Mesenchymal stem cell (in vitro differentiated cells and primary cell): ENCODE data around the gene HGS.
A peak's percentile ranks its signal among the peaks of the same experiment; 100 is the strongest.

Experiments used
- DNase-seq: peaks from one replicate; pipeline ENCODE4 v3.0.0-alpha.2; 2013
- H2AFZ ChIP-seq: one replicate; pipeline ENCODE4 v1.6.1; 2013; ENCODE audit warnings: low read depth, mild to moderate bottlenecking, control low read depth, inconsistent platforms, low read length, moderate library complexity
- H2AK5ac ChIP-seq: 2 replicates; pipeline ENCODE4 v1.6.1; 2013; ENCODE audit warnings: low read length, moderate library complexity, mild to moderate bottlenecking, inconsistent platforms; ENCODE audit not compliant: severe bottlenecking
- H2BK120ac ChIP-seq: one replicate; pipeline ENCODE4 v1.6.1; 2013; ENCODE audit warnings: low read depth, mild to moderate bottlenecking, inconsistent platforms, low read length, moderate library complexity
- H2BK12ac ChIP-seq, 2 experiments: one replicate each; pipeline ENCODE4 v1.6.1; 2013; ENCODE audit warnings: inconsistent platforms in 2 of 2, low read length in 2 of 2, mild to moderate bottlenecking in 2 of 2, moderate library complexity in 2 of 2, control low read depth in 1 of 2
- H2BK15ac ChIP-seq: one replicate; pipeline ENCODE4 v1.6.1; 2013; ENCODE audit warnings: mild to moderate bottlenecking, low read depth, inconsistent platforms; ENCODE audit not compliant: poor library complexity, severe bottlenecking
- H2BK5ac ChIP-seq: 2 replicates; pipeline ENCODE4 v1.6.1; 2013; ENCODE audit warnings: low read depth, mild to moderate bottlenecking, low read length, control low read depth, inconsistent platforms; ENCODE audit not compliant: poor library complexity, severe bottlenecking
- H3K14ac ChIP-seq, 2 experiments: one replicate each; pipeline ENCODE4 v1.6.1; 2013; ENCODE audit warnings: inconsistent platforms in 2 of 2, low read length in 2 of 2, control low read depth in 1 of 2, mild to moderate bottlenecking in 1 of 2, moderate library complexity in 1 of 2
- H3K18ac ChIP-seq, 2 experiments: one replicate each; pipeline ENCODE4 v1.6.1; 2013; ENCODE audit warnings: inconsistent platforms in 2 of 2, low read length in 2 of 2, control low read depth in 1 of 2, low read depth in 1 of 2, mild to moderate bottlenecking in 1 of 2
- H3K23ac ChIP-seq, 2 experiments: one replicate each; pipeline ENCODE4 v1.6.1; 2013; ENCODE audit warnings: inconsistent platforms in 2 of 2, low read length in 2 of 2, mild to moderate bottlenecking in 2 of 2, moderate library complexity in 2 of 2, control low read depth in 1 of 2
- H3K27ac ChIP-seq: 2 replicates; pipeline ENCODE4 v1.5.1; 2013; ENCODE audit warnings: mild to moderate bottlenecking, moderate library complexity, low read length, control low read depth, inconsistent platforms; ENCODE audit not compliant: poor library complexity, severe bottlenecking
- H3K27me3 ChIP-seq, 2 experiments: 2 replicates each; pipeline versions ENCODE4 v1.6.1 to v1.7.0; 2013; ENCODE audit warnings: low read length in 2 of 2, mild to moderate bottlenecking in 2 of 2, moderate library complexity in 2 of 2, control low read depth in 1 of 2, inconsistent platforms in 1 of 2; ENCODE audit not compliant: control insufficient read depth in 1 of 2, insufficient read depth in 1 of 2
- H3K36me3 ChIP-seq, 2 experiments: 2 replicates each; pipeline versions ENCODE4 v1.6.1 to v1.7.0; 2013; ENCODE audit warnings: low read length in 2 of 2, control low read depth in 1 of 2, inconsistent platforms in 1 of 2, low read depth in 1 of 2, mild to moderate bottlenecking in 1 of 2; ENCODE audit not compliant: insufficient read depth in 2 of 2, control insufficient read depth in 1 of 2
- H3K4ac ChIP-seq, 2 experiments: one replicate each; pipeline ENCODE4 v1.6.1; 2013; ENCODE audit warnings: inconsistent platforms in 2 of 2, low read length in 2 of 2, mild to moderate bottlenecking in 2 of 2, moderate library complexity in 2 of 2, control low read depth in 1 of 2, low read depth in 1 of 2
- H3K4me1 ChIP-seq: 2 replicates; pipeline ENCODE4 v1.6.1; 2013; ENCODE audit warnings: low read depth, low read length, control low read depth; ENCODE audit not compliant: control insufficient read depth, insufficient read depth
- H3K4me2 ChIP-seq: 2 replicates; pipeline ENCODE4 v1.6.1; 2013; ENCODE audit warnings: low read length, mild to moderate bottlenecking, inconsistent platforms; ENCODE audit not compliant: poor library complexity, severe bottlenecking
- H3K4me3 ChIP-seq, 2 experiments: 2 replicates each; pipeline versions ENCODE4 v1.5.1 to v1.7.0; 2013; ENCODE audit warnings: low read length in 2 of 2, mild to moderate bottlenecking in 2 of 2, control low read depth in 1 of 2, low read depth in 1 of 2; ENCODE audit not compliant: insufficient read depth in 1 of 2
- H3K79me1 ChIP-seq: replicated peaks from 2 replicates; pipeline ENCODE4 v1.6.1; 2013; ENCODE audit warnings: mild to moderate bottlenecking, control low read depth, low read length, inconsistent platforms; ENCODE audit not compliant: poor library complexity, severe bottlenecking
- H3K9ac ChIP-seq: 2 replicates; pipeline ENCODE4 v1.7.0; 2013; ENCODE audit warnings: mild to moderate bottlenecking, low read length, moderate library complexity
- H3K9me3 ChIP-seq: 2 replicates; pipeline ENCODE4 v1.7.0; 2013; ENCODE audit warnings: mild to moderate bottlenecking, low read length; ENCODE audit not compliant: control insufficient read depth
- H4K8ac ChIP-seq: one replicate; pipeline ENCODE4 v1.6.1; 2013; ENCODE audit warnings: inconsistent platforms, mild to moderate bottlenecking, low read length, moderate library complexity
- H4K91ac ChIP-seq: one replicate; pipeline ENCODE4 v1.6.1; 2013; ENCODE audit warnings: mild to moderate bottlenecking, low read length, inconsistent platforms
- WGBS: methylation state at CpG from one replicate; pipeline ENCODE4 v1.1.7; 2013; ENCODE audit warnings: mixed read lengths; 5-methylcytosine and 5-hydroxymethylcytosine counted together

HGS gene

DNA sequence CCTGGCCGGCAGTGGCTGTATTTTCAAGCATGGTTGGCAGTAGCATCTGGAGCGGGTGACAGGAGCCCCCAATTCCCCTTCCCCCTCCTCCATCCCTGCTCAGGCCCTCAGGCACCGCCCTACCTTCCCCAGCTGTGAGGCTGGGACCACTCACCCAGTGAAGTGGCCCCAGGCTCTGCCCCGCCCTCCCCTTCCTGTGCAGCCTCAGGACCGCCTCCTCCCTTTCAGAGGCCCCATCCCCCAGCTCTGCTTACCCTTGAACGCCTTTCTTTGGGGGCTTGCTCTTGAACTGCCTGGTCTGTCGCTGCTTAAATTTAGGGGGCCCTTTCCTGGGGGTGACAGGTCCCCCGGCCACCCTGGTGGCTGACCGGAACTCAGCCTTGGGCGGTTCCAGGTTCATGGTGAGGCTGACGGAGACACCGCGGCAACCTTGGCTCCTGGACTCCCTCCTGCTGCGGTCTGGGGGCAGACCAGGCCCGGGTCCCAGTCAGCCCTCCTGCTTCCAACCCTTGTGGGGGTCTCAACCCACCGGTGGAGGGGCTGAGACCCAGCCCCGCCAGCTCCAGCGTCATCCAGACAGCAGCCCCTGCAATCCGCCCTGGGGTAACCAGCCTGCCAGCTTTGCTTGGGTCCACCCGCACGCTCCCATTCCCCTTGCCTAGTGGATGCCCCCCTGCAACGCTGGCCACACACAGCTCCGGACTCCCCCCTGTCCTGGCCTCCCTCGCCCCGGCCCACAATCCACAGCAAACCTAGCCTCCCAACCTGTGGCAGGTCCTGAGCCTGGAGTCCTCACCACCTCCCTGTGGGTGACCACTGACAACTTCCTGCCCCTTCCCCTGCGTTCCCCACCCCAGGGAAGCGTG, 30.7 kb upstream of the HGS start:
- no peak overlapping the region for H3K4me3 ChIP-seq
- no peak overlapping the region for H2AK5ac ChIP-seq
- H3K23ac ChIP-seq = peak overlapping the region in 1 of 2 experiments; percentile 17
- peak overlapping the region; percentile 57 for H2BK15ac ChIP-seq
- H3K4me1 ChIP-seq = peaks cover 23% of the 10 kb centered on the region
- H2BK120ac ChIP-seq = no peak overlapping the region
- H4K91ac ChIP-seq = peak overlapping the region; percentile 61
- peak overlapping the region; percentile 24 for H4K8ac ChIP-seq
- H3K27me3 ChIP-seq = peaks cover 8% of the 10 kb centered on the region in 2 experiments
- no peak overlapping the region for H2BK12ac ChIP-seq
- H3K14ac ChIP-seq = no peak overlapping the region
- no peaks in the 10 kb centered on the region for H3K36me3 ChIP-seq
- no peaks in the 10 kb centered on the region for H3K79me1 ChIP-seq
- no peak overlapping the region for H3K18ac ChIP-seq
- H3K27ac ChIP-seq = no peak overlapping the region
- no peaks in the 10 kb centered on the region for H3K9me3 ChIP-seq
- DNase-seq = no peak
- WGBS = 70% methylated on average over 25 of the region's 27 CpGs
- H2AFZ ChIP-seq = peak overlapping the region; percentile 11
- H3K9ac ChIP-seq = no peak overlapping the region
- H3K4ac ChIP-seq = no peak overlapping the region
- H3K4me2 ChIP-seq = no peak overlapping the region
- H2BK5ac ChIP-seq = no peak overlapping the region

DNA sequence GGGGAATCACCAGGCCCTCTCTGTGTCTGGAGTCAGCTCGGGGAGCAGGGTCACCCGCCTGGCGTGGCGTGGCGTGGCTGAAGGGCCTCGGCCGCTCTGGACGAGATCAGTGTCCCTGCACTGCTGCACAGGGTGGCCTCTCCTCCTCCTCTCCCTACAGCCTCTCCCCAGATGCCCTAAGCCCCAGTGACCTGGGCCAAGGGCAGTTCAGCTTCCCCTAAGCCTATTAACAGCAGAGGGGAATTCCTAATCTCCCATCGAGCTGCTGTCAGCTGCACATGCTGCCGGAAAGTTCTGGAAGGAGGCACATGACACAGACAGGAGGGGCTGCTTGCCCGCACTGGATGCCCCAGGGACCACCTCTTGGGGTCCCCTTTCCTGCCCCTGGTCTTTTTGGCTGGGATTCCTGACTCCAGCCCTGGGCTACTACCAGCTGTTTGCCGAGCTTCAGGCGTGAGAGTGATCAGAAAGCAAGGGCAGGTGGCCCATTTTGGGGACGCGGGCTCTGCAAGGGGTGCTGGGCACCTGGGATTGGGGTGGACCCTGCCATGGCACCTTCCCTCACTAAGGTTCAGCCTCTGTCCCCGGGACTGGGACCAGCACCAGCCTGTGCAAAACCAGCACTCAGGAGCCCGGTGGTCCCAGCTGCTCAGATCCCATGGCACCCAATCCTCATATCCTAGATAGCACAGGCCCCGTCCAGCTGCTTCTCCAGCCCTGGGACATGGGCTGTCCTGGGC, 28.3 kb upstream of the HGS start:
- DNase-seq = no peak

DNA sequence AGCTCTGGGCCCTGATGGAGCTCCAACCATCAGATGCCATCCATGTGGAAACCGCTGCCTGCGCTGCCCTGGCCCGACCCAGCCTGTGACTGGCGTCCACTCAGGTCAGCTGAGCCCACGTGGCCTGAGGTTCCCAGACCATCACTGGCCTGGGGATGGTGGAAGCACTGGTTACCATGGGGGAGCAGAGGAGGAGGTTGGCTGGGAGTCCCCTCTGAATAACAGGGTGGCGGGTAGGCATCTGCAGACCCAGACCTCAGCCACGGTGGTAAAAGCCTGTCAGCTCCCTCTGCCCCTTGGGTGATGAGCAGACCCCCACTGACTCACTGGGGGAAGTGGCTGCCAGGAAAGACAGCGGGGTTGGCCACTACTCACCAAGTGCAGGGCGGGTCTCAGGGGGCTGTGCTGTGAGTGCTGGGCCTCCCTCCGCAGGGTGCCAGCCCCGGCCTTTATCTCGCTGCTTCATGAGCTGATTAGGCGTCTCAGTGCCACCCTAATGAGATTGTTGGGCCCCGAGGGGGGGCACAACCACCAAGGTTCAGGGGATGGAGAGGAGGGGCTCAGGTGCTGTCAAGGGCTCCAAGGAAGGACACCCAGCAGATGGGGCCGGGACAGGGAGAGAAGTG, 27.6 kb upstream of the HGS start, which contains the start of gene PDE6G:
TSS of gene PDE6G (minus strand) at position 425 of the 626 bp plus-strand sequence. CDS start 3,237 bp downstream, outside the sequence.
- DNase-seq = no peak
- Histone ChIP-seq H3K27me3 (no peaks in the 10 kb centered on the region), H2BK12ac (no peak within 1 kb of the TSS), H3K79me1 (no peaks in the 10 kb centered on the region), H3K36me3 (no peaks in the 10 kb centered on the region), H4K91ac (no peak within 1 kb of the TSS), H3K23ac (no peak within 1 kb of the TSS), H3K14ac (no peak within 1 kb of the TSS), H3K9ac (no peak within 1 kb of the TSS), H2BK15ac (no peak within 1 kb of the TSS), H3K4me2 (no peak within 1 kb of the TSS), H3K27ac (no peak within 1 kb of the TSS), H3K18ac (no peak within 1 kb of the TSS), H4K8ac (no peak within 1 kb of the TSS), H2BK120ac (no peak within 1 kb of the TSS), H3K4me1 (peaks cover 16% of the 10 kb centered on the region), H3K9me3 (no peaks in the 10 kb centered on the region), H2BK5ac (no peak within 1 kb of the TSS), H2AFZ (no peak within 1 kb of the TSS), H3K4me3 (no peak within 1 kb of the TSS), H3K4ac (no peak within 1 kb of the TSS), H2AK5ac (no peak within 1 kb of the TSS)
- WGBS = 84% methylated on average over 15 of the region's 15 CpGs

More for the DNA sequence above, 28.3 kb upstream of the HGS start:
- Histone ChIP-seq H4K91ac (no peak overlapping the region), H2BK15ac (no peak overlapping the region), H3K79me1 (no peaks in the 10 kb centered on the region), H3K18ac (no peak overlapping the region), H3K4me2 (no peak overlapping the region), H3K4ac (no peak overlapping the region), H4K8ac (no peak overlapping the region), H2BK12ac (no peak overlapping the region), H3K4me1 (peaks cover 21% of the 10 kb centered on the region), H2BK120ac (no peak overlapping the region), H3K27me3 (no peaks in the 10 kb centered on the region), H2BK5ac (no peak overlapping the region), H3K4me3 (no peak overlapping the region), H3K9ac (no peak overlapping the region), H3K23ac (no peak overlapping the region), H3K9me3 (no peaks in the 10 kb centered on the region), H2AK5ac (no peak overlapping the region), H3K14ac (no peak overlapping the region), H2AFZ (no peak overlapping the region), H3K27ac (no peak overlapping the region), H3K36me3 (no peaks in the 10 kb centered on the region)
- 88% methylated on average over 18 of the region's 18 CpGs for WGBS

DNA sequence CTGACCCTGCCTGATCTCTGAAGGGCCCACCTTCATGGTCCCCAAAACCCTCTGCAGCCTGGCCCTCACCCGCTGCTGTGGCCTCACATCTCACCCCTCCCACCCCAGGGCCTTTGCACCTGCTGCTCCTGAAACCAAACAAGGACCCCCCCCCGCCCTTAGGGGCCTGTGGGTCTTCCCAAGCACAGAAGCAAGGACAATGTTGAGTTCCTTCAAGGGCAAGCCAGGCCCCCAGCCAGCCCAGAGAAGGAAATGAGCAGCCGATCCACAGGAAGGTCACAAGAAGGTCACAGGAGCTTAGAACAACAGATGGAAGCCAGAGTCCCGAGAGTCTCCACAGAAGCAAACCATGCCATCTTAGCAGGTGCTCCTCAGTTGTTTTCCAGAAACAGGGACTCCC, 27.0 kb upstream of the HGS start:
- 68% methylated on average over 4 of the region's 4 CpGs for WGBS
- Histone ChIP-seq H3K23ac (no peak overlapping the region), H3K18ac (no peak overlapping the region)

More for the DNA sequence above, 27.0 kb upstream of the HGS start:
- no peak overlapping the region for H2AFZ ChIP-seq
- H2BK120ac ChIP-seq = no peak overlapping the region
- no peak for DNase-seq
- H2BK5ac ChIP-seq = no peak overlapping the region
- no peaks in the 10 kb centered on the region for H3K9me3 ChIP-seq
- H3K4me2 ChIP-seq = no peak overlapping the region
- no peak overlapping the region for H3K4me3 ChIP-seq
- H4K8ac ChIP-seq = no peak overlapping the region
- H3K9ac ChIP-seq = no peak overlapping the region
- peaks cover 10% of the 10 kb centered on the region for H3K4me1 ChIP-seq
- no peak overlapping the region for H3K27ac ChIP-seq
- no peak overlapping the region for H2BK12ac ChIP-seq
- no peak overlapping the region for H3K4ac ChIP-seq
- no peak overlapping the region for H2AK5ac ChIP-seq
- no peak overlapping the region for H2BK15ac ChIP-seq
- no peak overlapping the region for H3K14ac ChIP-seq
- no peak overlapping the region for H4K91ac ChIP-seq
- no peaks in the 10 kb centered on the region for H3K79me1 ChIP-seq
- no peaks in the 10 kb centered on the region for H3K27me3 ChIP-seq
- no peaks in the 10 kb centered on the region for H3K36me3 ChIP-seq
